GM08714 (cell line): ENCODE measurements around the gene NEK10.

ENCODE experiments used
- H3K4me3 ChIP-seq: fragments of 200-500 bp; sonication (Bioruptor generic); 2 replicates; pipeline ENCODE4 v1.5.1; 2014; ENCODE audit warnings: mild to moderate bottlenecking, low read length, inconsistent platforms
- ZNF274 ChIP-seq: IDR thresholded peaks from 2 replicates; pipeline ENCODE4 v1.6.1; 2012; ENCODE audit warnings: mild to moderate bottlenecking, low read depth, low read length

NEK10 gene

DNA sequence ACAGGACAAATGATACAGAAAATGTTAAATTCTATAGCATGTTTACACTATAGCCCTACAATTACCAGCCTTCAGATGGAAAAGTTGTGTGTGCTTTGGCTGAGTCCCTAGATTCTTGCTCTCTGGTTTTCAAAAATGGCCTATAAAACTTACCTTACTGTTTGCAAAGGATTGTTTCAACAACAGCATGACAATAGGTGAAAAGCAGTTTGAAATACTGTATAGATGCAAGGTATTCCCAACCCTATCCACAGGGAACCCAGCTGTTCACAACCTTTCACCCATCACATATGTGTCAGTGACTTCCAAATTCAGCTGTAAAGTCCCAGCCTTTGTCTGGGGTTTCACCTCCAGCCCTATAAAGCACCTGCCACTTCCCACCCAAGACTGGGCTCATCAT, 97.3 kb downstream of the NEK10 start:
- H3K4me3 ChIP-seq, result no peak overlapping the region
- TF ChIP-seq ZNF274, result no peak

DNA sequence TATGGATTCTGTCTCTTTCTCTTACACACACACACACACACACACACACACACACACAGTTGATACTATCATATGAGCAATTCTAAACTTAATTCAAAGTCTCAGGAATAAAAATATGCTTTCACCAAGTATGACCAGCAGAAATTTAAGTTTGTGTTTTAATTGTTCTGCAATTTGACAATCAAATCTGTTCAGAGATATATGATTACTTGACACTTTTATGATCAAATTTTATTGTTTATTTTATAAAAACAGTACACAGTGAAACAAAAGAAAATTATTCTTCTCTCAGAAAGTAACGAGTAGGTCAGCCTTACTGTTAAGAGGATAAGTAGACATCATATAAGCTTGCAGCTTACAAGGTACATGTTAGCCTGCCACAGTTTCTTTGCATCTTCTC, 114.3 kb downstream of the NEK10 start:
- no peak overlapping the region for H3K4me3 ChIP-seq
- TF ChIP-seq ZNF274, result no peak

DNA sequence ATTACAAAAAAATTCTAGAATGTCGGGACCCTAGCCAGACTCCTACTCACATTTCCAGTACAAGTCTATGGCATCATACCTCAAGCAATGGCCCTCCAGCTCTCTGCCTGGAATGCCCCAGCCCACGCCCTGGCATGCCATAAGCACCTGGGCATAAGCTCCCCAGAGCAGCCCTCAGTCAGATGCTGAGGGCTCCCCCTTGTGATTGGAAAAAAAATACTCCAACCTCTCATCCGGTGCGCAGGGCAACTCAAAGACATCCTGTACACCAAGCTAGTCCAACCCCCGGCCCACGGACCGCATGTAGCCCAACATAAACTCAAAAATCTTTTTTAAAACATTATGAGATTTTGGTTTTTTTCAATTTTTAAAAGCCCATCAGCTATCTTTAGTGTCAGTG, 115.4 kb downstream of the NEK10 start:
- no peak for TF ChIP-seq ZNF274
- no peak overlapping the region for H3K4me3 ChIP-seq

DNA sequence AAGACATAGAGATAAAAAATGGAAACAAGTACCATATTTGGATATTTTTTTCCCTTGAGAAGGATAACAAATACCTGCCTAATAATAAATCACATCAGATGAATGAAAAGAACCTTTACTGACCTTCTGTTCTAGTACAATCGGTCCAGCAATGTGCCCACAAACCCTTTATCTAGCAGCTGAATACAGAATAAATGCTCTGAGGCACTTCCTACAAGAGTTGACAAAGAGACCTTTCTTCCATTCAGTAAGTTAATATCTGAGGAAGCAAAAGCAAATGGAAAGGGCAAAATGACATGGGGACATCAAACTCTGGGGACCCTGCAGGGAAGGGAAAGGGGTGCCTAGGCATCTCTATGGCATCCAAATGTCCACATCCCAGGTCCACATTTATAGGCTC, 115.8 kb downstream of the NEK10 start:
- no peak overlapping the region for H3K4me3 ChIP-seq
- TF ChIP-seq ZNF274, result no peak

DNA sequence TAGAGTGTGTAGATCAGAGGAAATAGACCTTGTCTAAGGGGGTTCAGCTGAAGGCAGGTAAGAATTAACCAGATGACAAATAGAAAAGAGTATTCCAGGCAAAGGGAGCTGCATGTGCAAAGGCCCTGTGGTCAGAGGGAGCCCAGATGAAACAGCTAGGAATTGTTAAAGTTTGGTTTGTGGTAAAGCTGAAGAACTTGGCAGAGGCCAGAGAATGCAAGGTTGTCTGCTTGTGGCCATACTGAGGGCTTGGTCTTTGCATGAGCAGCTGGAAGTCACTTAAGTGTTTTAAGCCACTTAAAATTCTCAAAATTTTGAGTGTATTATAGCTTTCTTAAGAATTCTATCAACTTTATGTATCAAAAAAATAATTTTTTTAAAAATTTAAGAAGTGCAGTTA, 116.5 kb downstream of the NEK10 start:
- no peak overlapping the region for H3K4me3 ChIP-seq
- no peak for TF ChIP-seq ZNF274

DNA sequence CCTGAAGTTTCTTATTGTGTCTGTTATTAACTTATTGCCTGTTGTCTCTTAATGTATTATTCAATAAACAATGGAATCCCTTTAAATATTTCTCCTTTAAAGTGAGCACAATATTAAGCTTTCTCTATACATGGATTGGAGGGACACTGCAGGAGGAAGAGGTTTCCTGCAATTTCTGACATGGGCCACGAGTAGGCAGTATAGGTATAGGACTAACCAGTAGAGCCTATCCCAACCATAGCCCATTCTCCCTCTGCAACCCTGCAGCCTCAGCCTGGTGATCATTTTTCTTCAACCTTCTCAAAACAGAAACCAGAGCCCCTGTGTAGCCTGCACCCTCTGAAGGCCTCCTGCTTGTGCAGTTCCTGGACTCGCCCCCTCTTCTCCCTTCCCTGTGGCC, 124.8 kb downstream of the NEK10 start:
- no peak for TF ChIP-seq ZNF274
- H3K4me3 ChIP-seq, result no peak overlapping the region

DNA sequence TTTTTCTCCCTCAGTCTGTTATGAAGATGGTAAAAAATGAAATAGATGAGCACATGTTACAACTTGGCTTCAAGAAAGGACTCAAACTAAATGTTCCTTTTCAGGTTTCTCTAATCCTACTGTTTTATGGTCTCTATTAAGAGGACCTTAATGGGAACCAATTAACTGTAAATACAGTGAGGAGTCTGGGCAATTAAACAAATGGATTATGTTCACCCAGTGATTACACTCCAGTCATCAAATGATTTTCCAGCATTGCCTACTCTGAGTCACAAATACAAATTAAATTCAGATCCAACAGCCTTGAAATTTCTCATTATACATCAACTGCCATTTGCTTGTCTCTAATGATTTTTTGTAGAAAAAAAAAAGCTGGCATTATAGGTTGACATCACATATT, 129.2 kb downstream of the NEK10 start:
- no peak for TF ChIP-seq ZNF274
- H3K4me3 ChIP-seq, result no peak overlapping the region

DNA sequence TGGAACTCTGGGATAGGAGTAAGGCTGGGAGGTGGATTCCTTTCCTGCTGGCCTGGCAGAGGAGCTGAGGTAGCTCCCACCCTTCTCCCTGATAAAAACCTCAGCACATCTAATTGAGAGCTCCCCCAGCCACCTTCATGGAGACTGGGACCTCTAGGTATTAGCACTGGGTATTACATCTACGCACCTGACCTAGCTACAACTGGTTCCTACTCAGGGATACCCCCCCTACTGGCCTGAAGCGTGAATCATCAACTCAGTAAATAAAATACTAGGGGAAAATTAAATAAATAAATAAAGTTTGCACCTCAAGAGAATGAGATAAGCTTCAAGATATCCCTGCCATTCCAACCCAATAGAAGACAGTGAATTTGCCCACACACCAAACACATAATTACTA, 140.4 kb downstream of the NEK10 start:
- H3K4me3 ChIP-seq, result no peak overlapping the region
- TF ChIP-seq ZNF274, result no peak

DNA sequence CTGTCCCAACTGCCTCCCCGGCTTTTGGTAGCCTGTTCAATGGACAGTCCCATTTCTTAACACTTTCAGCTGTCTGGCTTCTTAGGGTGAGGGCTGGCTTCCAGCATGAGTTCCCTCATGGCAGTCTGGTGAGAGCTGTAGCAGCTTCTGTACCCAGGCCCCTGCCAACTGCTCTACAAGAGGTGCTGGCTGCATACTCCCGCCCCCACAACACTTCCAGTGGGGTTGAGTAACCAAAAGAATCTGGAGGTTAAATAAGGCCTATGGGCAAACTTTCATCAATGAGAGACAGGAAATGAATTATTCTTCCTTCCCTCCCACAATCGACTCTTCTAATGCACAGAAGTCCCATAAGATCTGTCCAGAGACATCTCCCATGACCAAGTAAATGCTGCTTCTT, 145.0 kb downstream of the NEK10 start:
- H3K4me3 ChIP-seq, result no peak overlapping the region
- TF ChIP-seq ZNF274, result no peak

DNA sequence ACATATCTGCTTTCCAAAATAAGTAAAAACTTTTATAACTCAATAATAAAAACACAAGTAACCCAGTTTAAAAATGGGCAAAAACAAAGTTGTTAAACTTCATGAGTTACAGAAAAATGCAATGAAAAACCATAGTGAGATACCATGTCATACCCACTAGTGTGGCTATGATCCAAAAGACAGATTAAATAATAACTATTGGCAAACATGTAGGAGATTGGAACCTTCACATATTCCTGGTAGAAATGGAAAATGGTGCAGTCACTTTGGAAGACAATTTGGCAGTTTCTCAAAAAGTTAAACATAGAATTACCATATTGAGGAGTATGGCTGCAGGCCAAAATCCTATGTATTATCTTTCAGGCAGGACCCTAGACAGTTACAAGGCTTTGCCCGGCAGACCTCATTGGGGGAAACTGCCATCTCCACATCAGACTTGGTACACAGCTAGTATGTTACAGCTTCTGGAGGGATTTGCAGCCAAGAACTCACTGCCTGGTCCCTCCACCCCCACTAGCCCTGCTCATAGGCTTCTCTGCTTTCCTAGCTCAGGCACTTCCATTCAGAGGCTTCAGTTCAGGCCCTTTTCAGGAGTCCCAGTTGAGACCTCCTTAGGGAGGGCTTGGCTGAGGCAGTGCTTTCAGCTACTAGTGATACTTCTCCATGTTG, 147.8 kb downstream of the NEK10 start:
- no peak for TF ChIP-seq ZNF274

DNA sequence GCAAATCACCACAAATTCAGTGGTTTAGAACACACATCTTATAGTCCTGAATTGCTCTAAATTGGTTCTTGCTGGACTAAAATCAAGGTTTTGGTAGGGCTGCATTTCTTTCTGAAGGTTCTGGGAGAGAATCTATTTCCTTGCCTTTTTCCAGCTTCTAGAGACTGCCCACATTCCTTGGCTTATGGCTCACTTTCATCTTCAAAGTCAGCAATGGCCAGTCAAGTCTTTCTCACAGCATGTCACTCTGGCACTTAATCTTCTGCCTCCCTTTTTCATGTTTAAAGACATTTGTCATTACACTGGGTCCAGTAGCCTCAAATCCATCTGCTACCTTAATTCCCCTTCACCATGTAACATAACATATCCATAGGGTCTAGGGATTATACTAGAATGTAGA, 149.0 kb downstream of the NEK10 start:
- no peak for TF ChIP-seq ZNF274
- no peak overlapping the region for H3K4me3 ChIP-seq

More for the DNA sequence above, 147.8 kb downstream of the NEK10 start:
- no peak overlapping the region for H3K4me3 ChIP-seq

DNA sequence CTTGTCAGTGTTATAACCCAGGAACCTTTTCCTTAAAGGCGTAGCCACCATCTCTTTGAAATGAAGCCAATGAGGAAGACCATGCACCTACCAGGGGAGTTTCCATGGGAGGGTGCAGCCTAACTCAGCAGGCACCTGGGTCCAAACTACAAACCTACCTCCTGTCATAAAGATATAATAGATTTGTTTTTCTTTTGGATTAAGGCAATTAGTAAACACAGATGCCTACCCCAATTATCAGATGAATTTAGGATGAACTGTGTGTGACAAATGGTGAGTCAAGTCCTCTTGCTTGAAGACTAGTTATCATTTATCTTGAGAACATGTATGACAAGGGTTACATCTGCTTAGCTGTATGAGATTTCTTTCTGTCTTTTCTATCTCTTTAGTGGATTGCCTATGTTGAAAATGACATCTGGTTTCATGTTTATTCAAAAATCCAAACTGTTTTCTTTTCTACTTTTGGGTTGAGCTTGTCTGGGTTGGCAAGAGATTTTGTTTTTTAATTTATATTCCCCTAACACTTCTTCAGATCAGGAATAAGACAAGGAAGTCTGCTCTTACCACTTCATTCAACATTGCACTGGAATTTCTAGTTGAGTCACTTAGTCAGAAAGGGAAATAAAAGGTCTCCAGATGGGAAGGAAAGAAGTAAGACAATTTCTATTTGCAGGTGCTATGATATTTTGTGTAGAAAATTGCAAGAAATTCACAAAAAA, 149.9 kb downstream of the NEK10 start:
- no peak for TF ChIP-seq ZNF274
- H3K4me3 ChIP-seq, result no peak overlapping the region

DNA sequence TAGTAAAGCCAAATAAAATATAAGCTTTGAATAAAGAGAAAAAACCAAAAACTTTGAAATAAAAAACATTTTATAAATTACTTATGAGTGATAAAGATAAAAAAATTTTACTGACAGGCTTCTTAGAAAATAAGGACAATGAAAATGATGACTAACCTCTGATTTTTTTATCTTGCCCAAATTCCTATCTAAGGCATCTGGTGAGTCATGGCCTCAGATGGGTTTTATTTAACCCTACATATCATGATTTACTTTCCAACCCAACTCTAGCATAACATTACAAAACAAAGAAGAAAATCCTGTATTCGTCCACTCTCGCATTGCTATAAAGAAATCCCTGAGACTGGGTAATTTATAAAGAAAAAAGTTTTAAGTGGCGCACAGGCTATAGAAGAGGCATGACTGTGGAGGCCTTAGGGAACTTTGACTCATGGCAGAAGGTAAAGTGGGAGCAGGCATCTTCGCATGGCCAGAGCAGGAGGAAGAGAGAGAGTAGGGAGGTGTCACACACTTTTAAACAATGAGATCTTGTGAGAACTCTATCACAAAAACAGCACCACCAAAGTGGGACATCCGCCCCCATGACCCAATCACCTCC, 152.1 kb downstream of the NEK10 start:
- no peak for TF ChIP-seq ZNF274
- H3K4me3 ChIP-seq, result no peak overlapping the region

DNA sequence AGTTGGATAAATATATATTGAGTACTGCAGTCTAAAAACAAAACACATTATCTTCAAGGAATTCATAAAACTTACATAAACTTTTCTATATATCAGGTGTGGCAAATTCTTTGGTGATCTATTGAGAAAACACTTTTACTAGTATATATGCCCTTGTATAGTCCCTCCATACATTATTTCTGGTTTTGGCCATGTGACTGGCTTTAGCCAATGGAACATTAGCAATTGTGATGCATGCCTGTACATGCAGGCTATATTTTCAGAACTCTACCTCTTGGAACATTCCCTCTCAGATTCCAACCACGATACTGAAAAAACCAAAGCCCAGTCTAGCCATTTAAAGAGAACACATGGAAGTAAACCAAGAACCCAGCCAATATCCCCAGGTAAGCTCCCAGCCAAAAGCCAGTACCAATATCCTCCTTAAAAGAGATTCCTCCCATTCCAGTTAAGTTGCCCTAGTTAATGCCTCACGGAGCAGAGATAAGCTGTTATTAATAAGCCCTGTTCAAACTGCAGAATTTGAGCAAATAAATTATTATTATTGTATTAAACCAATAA, 152.8 kb downstream of the NEK10 start:
- no peak overlapping the region for H3K4me3 ChIP-seq
- TF ChIP-seq ZNF274, result no peak

DNA sequence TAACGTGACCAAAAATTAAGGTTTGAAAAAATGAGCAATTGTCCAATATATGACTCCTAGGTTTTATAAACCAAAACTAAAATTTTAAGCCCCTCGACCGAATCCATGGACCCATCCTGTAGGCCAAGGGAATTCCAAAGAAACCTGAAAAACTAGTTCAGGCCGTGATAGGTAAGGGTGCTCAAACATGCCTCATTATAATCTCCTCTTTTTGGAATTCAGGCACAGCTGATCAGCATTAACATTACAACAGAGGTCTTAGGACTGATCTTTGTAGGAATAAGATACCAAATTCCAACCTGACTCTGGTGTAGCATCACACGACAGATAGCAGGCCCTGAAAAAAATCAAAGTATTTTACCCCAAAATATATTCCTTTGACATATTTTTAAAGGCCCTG, 155.7 kb downstream of the NEK10 start:
- no peak overlapping the region for H3K4me3 ChIP-seq
- TF ChIP-seq ZNF274, result no peak
